Measurements from ENCODE around the gene SNCA. TPM values are rescaled to one million over a fixed set of nuclear protein-coding genes. Genes with fewer than 3 reads are reported as not detected.
A peak's percentile ranks its signal among the peaks of the same experiment; 100 is the strongest.

The SNCA gene
- total and polyA plus RNA-seq, 2 experiments from 2014 or later: 99.1 to 127 TPM

GRCh38 chr4:89739311-89739988 lies 97.5 kb downstream of the SNCA start:
- Histone ChIP-seq H3K27me3 (no peaks in the 10 kb centered on the region), H3K4me1 (ENCODE audit: low read depth) (peaks cover 6% of the 10 kb centered on the region), H3K4me3 (no peak overlapping the region), H3K9me3 (ENCODE audit: low read depth) (no peaks in the 10 kb centered on the region), H3K36me3 (no peaks in the 10 kb centered on the region), H3K27ac (no peak overlapping the region)
- no peak for TF ChIP-seq CTCF (IDR thresholded peaks at IDR 0.05; ENCODE audit: low read depth, low read length)
- DNase-seq (ENCODE audit: low read depth in 1 of 2, low spot score in 1 of 2): no peak

GRCh38 chr4:89737888-89738287 lies 99.1 kb downstream of the SNCA start:
- Histone ChIP-seq H3K36me3 (no peaks in the 10 kb centered on the region), H3K9me3 (ENCODE audit: low read depth) (no peaks in the 10 kb centered on the region), H3K4me1 (ENCODE audit: low read depth) (no peaks in the 10 kb centered on the region), H3K4me3 (no peak overlapping the region), H3K27me3 (no peaks in the 10 kb centered on the region), H3K27ac (no peak overlapping the region)
- TF ChIP-seq CTCF (IDR thresholded peaks at IDR 0.05; ENCODE audit: low read depth, low read length): no peak
- peak in 1 of 2 donors; percentile 7 for DNase-seq (ENCODE audit: low read depth in 1 of 2, low spot score in 1 of 2)

- Histone ChIP-seq H3K4me3 (no peak overlapping the region), H3K27me3 (no peaks in the 10 kb centered on the region), H3K36me3 (no peaks in the 10 kb centered on the region), H3K9me3 (ENCODE audit: low read depth) (no peaks in the 10 kb centered on the region), H3K27ac (no peak overlapping the region), H3K4me1 (ENCODE audit: low read depth) (no peaks in the 10 kb centered on the region)
- no peak for DNase-seq (ENCODE audit: low read depth in 1 of 2, low spot score in 1 of 2)
- no peak for TF ChIP-seq CTCF (IDR thresholded peaks at IDR 0.05; ENCODE audit: low read depth, low read length)
Measured at GRCh38 chr4:89733946-89734345, 103.0 kb downstream of the SNCA start.

GRCh38 chr4:89727238-89727637 lies 109.7 kb downstream of the SNCA start:
- no peak overlapping the region for H3K27ac ChIP-seq
- no peaks in the 10 kb centered on the region for H3K27me3 ChIP-seq
- no peaks in the 10 kb centered on the region for H3K9me3 ChIP-seq (ENCODE audit: low read depth)
- DNase-seq (ENCODE audit: low read depth in 1 of 2, low spot score in 1 of 2): no peak
- TF ChIP-seq CTCF (IDR thresholded peaks at IDR 0.05; ENCODE audit: low read depth, low read length): no peak
- no peaks in the 10 kb centered on the region for H3K36me3 ChIP-seq
- no peaks in the 10 kb centered on the region for H3K4me1 ChIP-seq (ENCODE audit: low read depth)
- no peak overlapping the region for H3K4me3 ChIP-seq

GRCh38 chr4:89725268-89725667 lies 111.7 kb downstream of the SNCA start:
- H3K36me3 ChIP-seq: no peaks in the 10 kb centered on the region
- no peaks in the 10 kb centered on the region for H3K4me1 ChIP-seq (ENCODE audit: low read depth)
- no peak overlapping the region for H3K4me3 ChIP-seq
- peak in 1 of 2 donors; percentile 7 for DNase-seq (ENCODE audit: low read depth in 1 of 2, low spot score in 1 of 2)
- H3K9me3 ChIP-seq (ENCODE audit: low read depth): no peaks in the 10 kb centered on the region
- no peak overlapping the region for H3K27ac ChIP-seq
- no peak for TF ChIP-seq CTCF (IDR thresholded peaks at IDR 0.05; ENCODE audit: low read depth, low read length)
- H3K27me3 ChIP-seq: no peaks in the 10 kb centered on the region

Measured in cardiac muscle cell (in vitro differentiated cells and primary cell).